ENCODE results near the gene DBP.

The DBP gene

GRCh38 chr19:48608798-48609263, 28.3 kb downstream of the DBP start (continued):
- TF ChIP-seq ZNF664 (tag by site-specific recombination; IDR thresholded peaks at IDR 0.05), result no peak
- TF ChIP-seq ZFP37 (tag by site-specific recombination; IDR thresholded peaks at IDR 0.05), result no peak
- TF ChIP-seq ZNF626 (tag by site-specific recombination; IDR thresholded peaks at IDR 0.05), result no peak

DNA sequence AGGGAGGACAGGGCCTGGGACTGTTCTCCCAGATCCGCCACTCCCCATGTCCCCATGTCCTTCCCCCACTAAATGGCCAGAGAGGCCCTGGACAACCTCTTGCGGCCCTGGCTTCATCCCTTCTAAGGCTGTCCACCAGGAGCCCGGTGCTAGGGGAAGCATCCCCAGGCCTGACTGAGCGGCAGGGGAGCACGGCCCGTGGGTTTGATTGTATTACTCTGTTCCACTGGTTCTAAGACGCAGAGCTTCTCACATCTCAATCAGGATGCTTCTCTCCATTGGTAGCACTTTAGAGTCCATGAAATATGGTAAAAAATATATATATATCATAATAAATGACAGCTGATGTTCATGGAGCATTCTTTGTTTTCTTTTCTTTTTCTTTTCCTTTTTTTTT, 29.8 kb downstream of the DBP start:
- Histone ChIP-seq H3K4me1 (ENCODE audit: control insufficient read depth, insufficient read depth, low read length) (no peaks in the 10 kb centered on the region; the same call in 1 of the 2 replicates), H3K9me3 (ENCODE audit: control insufficient read depth, insufficient read depth, low read depth, low read length) (no peaks in the 10 kb centered on the region), H3K36me3 (ENCODE audit: control insufficient read depth in 2 of 2, insufficient read depth in 1 of 2, low read length in 2 of 2) (no peaks in the 10 kb centered on the region), H3K4me3 (ENCODE audit: low read depth, low read length) (no peak overlapping the region), H3K27ac (ENCODE audit: extremely low read depth, low read depth, low read length) (no peak overlapping the region)
- ChIA-PET POLR2A (interaction anchor here (0.7 to 5.2 kb wide), 2 partner anchors 12 to 345 kb away, joined by 3 to 60 read pairs; partner anchors contain the start of genes RPL18 and SPHK2), CTCF (interaction anchor here (0.5 to 5.3 kb wide), 9 partner anchors 10 to 341 kb away, joined by 3 to 51 read pairs (median 6); no protein-coding TSS in a partner anchor)
- TF ChIP-seq ZNF514 (tag by site-specific recombination; IDR thresholded peaks at IDR 0.05) (no peak), KLF8 (tag by site-specific recombination; IDR thresholded peaks at IDR 0.05) (no peak), ZNF830 (tag by site-specific recombination; IDR thresholded peaks at IDR 0.05; ENCODE audit: low read depth) (no peak), ZNF792 (tag by site-specific recombination; IDR thresholded peaks at IDR 0.05) (no peak), ZNF274 (IDR thresholded peaks at IDR 0.05; ENCODE audit: low read length) (no peak), ZNF274 (tag by site-specific recombination; IDR thresholded peaks at IDR 0.05; ENCODE audit: borderline replicate concordance) (no peak), ZFP69B (tag by site-specific recombination; IDR thresholded peaks at IDR 0.05) (no peak), ZNF157 (tag by site-specific recombination; IDR thresholded peaks at IDR 0.05) (no peak), ZNF266 (tag by site-specific recombination; IDR thresholded peaks at IDR 0.05; ENCODE audit: low read depth) (no peak), ZNF211 (tag by site-specific recombination; IDR thresholded peaks at IDR 0.05; ENCODE audit: low read depth) (no peak), ZNF169 (tag by site-specific recombination; IDR thresholded peaks at IDR 0.05) (no peak)

DNA sequence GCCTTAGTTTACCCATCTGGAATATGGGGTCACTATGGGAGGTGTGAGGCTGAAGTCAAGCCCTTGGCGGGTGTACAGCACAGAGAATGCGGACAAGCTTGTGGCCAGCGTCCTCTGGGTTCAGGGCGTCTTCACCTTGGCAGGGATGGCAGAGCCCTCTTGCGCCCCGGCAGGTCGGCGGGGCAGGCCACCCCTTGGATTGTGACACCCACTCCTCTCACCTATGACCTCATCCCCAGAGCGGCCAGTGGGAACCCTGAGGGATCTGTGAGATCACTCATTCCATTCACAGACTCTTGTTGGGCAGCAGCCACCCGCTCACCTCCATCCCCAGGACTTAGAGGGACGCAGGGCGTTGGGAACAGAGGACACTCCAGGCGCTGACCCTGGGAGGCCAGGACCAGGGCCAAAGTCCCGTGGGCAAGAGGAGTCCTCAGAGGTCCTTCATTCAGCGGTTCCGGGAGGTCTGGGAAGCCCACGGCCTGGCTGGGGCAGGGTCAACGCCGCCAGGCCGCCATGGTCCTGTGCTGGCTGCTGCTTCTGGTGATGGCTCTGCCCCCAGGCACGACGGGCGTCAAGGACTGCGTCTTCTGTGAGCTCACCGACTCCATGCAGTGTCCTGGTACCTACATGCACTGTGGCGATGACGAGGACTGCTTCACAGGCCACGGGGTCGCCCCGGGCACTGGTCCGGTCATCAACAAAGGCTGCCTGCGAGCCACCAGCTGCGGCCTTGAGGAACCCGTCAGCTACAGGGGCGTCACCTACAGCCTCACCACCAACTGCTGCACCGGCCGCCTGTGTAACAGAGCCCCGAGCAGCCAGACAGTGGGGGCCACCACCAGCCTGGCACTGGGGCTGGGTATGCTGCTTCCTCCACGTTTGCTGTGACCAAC, 30.5 kb downstream of the DBP start, which contains the start of gene SPACA4:
Gene SPACA4 (plus strand): TSS at position 280 of the 896 bp plus-strand sequence. CDS start 237 bp downstream, at position 517.
- POLR2A ChIA-PET, result interaction anchor here (0.7 to 5.2 kb wide), 2 partner anchors 12 to 345 kb away, joined by 3 to 60 read pairs; partner anchors contain the start of genes RPL18 and SPHK2
- Histone ChIP-seq H3K36me3 (ENCODE audit: control insufficient read depth in 2 of 2, insufficient read depth in 1 of 2, low read length in 2 of 2) (no peaks in the 10 kb centered on the region), H3K4me3 (ENCODE audit: low read depth, low read length) (no peak within 1 kb of the TSS), H3K4me1 (ENCODE audit: control insufficient read depth, insufficient read depth, low read length) (no peaks in the 10 kb centered on the region; the same call in 1 of the 2 replicates), H3K27ac (ENCODE audit: extremely low read depth, low read depth, low read length) (no peak within 1 kb of the TSS), H3K9me3 (ENCODE audit: control insufficient read depth, insufficient read depth, low read depth, low read length) (no peaks in the 10 kb centered on the region)
- TF ChIP-seq ZSCAN23 (tag by site-specific recombination; IDR thresholded peaks at IDR 0.05), result no peak
- CTCF ChIA-PET, result interaction anchor here (0.6 to 5.3 kb wide), 5 partner anchors 17 to 340 kb away, joined by 3 to 51 read pairs (median 5); no protein-coding TSS in a partner anchor

GRCh38 chr19:48603850-48604249, 33.3 kb downstream of the DBP start:
- ChIA-PET POLR2A (no interaction called here), CTCF (no interaction called here)
- TF ChIP-seq ZNF48 (tag by site-specific recombination; IDR thresholded peaks at IDR 0.05) (no peak), ZNF121 (tag by site-specific recombination; IDR thresholded peaks at IDR 0.05) (peak; percentile 23; the same call in 1 of the 2 replicates), ZNF664 (tag by site-specific recombination; IDR thresholded peaks at IDR 0.05) (no peak), KLF8 (tag by site-specific recombination; IDR thresholded peaks at IDR 0.05) (peak; percentile 26; the same call in 1 of the 2 replicates)
- Histone ChIP-seq H3K4me1 (ENCODE audit: control insufficient read depth, insufficient read depth, low read length) (no peaks in the 10 kb centered on the region; the same call in 1 of the 2 replicates), H3K9me3 (ENCODE audit: control insufficient read depth, insufficient read depth, low read depth, low read length) (no peaks in the 10 kb centered on the region), H3K4me3 (ENCODE audit: low read depth, low read length) (no peak overlapping the region), H3K36me3 (ENCODE audit: control insufficient read depth in 2 of 2, insufficient read depth in 1 of 2, low read length in 2 of 2) (no peaks in the 10 kb centered on the region), H3K27ac (ENCODE audit: extremely low read depth, low read depth, low read length) (no peak overlapping the region)
